WERI-Rb-1 (cell line): ENCODE results near the gene PPEF2.

Experiments
- DNase-seq: peaks from one replicate; pipeline ENCODE4 v3.0.0-alpha.2; 2020
- H3K27ac ChIP-seq: fragments of 250-450 bp; sonication (Bioruptor Pico); 2 replicates; pipeline ENCODE4 v1.5.1; 2020; ENCODE audit warnings: mild to moderate bottlenecking, moderate library complexity
- H3K27me3 ChIP-seq: fragments of 250-450 bp; sonication (Bioruptor Pico); 2 replicates; pipeline ENCODE4 v1.5.1; 2021; ENCODE audit warnings: mild to moderate bottlenecking, low read depth, moderate library complexity; ENCODE audit not compliant: insufficient read depth, severe bottlenecking
- H3K36me3 ChIP-seq: fragments of 250-450 bp; sonication (Bioruptor Pico); 2 replicates; pipeline ENCODE4 v1.5.1; 2020; ENCODE audit warnings: mild to moderate bottlenecking, moderate library complexity
- H3K4me3 ChIP-seq: 2 replicates; pipeline ENCODE4 v1.5.1; 2011; ENCODE audit warnings: low read depth, mild to moderate bottlenecking, control low read depth, low read length
- H3K9me3 ChIP-seq: fragments of 250-450 bp; sonication (Bioruptor Pico); 2 replicates; pipeline ENCODE4 v1.5.1; 2021; ENCODE audit warnings: mild to moderate bottlenecking, moderate library complexity; ENCODE audit not compliant: severe bottlenecking
- TF ChIP-seq, protein P1 (sequence below): IDR thresholded peaks from 2 replicates; pipeline ENCODE4 v1.5.1; 2011; ENCODE audit warnings: low read depth, mild to moderate bottlenecking, control low read depth, inconsistent platforms, low read length

The PPEF2 gene

DNA sequence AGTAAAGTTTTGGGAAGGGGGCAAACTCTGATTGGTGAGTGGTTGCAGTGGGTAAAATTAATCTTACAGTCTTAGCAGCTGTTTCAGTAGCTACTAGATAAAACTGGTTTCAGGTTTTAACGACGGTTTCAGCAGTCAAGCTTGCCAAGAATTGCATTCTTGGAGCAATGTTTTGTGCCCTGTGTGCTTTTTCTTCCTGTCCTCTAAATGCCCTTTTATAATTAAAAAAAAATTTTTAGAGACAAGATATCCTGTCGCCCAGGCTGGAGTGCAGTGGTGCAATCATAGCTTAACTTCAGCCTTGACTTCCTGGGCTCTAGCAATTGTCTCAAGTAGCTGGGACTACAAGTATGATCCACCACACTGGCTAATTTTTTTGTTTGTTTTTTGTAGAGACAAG lies 6.3 kb upstream of the PPEF2 start:
- Histone ChIP-seq H3K9me3 (peaks cover 4% of the 10 kb centered on the region), H3K4me3 (no peak overlapping the region), H3K27me3 (no peaks in the 10 kb centered on the region), H3K27ac (no peak overlapping the region), H3K36me3 (no peaks in the 10 kb centered on the region)
- TF ChIP-seq, protein P1, sequence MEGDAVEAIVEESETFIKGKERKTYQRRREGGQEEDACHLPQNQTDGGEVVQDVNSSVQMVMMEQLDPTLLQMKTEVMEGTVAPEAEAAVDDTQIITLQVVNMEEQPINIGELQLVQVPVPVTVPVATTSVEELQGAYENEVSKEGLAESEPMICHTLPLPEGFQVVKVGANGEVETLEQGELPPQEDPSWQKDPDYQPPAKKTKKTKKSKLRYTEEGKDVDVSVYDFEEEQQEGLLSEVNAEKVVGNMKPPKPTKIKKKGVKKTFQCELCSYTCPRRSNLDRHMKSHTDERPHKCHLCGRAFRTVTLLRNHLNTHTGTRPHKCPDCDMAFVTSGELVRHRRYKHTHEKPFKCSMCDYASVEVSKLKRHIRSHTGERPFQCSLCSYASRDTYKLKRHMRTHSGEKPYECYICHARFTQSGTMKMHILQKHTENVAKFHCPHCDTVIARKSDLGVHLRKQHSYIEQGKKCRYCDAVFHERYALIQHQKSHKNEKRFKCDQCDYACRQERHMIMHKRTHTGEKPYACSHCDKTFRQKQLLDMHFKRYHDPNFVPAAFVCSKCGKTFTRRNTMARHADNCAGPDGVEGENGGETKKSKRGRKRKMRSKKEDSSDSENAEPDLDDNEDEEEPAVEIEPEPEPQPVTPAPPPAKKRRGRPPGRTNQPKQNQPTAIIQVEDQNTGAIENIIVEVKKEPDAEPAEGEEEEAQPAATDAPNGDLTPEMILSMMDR = no peak
- DNase-seq = no peak

DNA sequence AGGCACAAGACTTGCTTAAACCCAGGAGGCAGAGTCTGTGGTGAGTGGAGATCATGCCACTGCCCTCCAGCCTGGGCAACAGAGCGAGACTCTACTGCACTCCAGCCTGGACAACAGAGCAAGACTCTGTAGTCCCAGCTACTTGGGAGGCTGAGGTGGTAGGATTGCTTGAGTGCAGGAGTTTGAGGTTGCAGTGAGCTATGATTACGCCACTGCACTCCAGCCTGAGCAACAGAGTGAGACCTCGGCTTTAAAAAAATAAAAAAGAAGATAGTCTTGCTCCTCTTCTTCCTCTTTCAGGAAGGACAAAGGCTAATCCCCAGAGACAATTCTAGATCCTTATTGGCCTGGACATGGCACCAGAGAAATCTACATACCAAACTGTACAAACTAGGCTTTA lies 5.7 kb upstream of the PPEF2 start:
- no peaks in the 10 kb centered on the region for H3K36me3 ChIP-seq
- H3K9me3 ChIP-seq = peaks cover 4% of the 10 kb centered on the region
- H3K4me3 ChIP-seq = no peak overlapping the region
- no peak overlapping the region for H3K27ac ChIP-seq
- DNase-seq = no peak
- TF ChIP-seq, protein P1 = no peak
- no peaks in the 10 kb centered on the region for H3K27me3 ChIP-seq

- no peak overlapping the region for H3K27ac ChIP-seq
These were observed 1.8 kb upstream of the PPEF2 start for GRCh38 chr4:75904076-75904475.

GRCh38 chr4:75898536-75898935 lies 3.7 kb downstream of the PPEF2 start:
- H3K27me3 ChIP-seq = no peaks in the 10 kb centered on the region
- TF ChIP-seq, protein P1 = no peak
- no peaks in the 10 kb centered on the region for H3K9me3 ChIP-seq

More at GRCh38 chr4:75904076-75904475, 1.8 kb upstream of the PPEF2 start:
- Histone ChIP-seq H3K36me3 (no peaks in the 10 kb centered on the region), H3K27me3 (no peaks in the 10 kb centered on the region), H3K4me3 (no peak overlapping the region), H3K9me3 (no peaks in the 10 kb centered on the region)
- DNase-seq = no peak
- TF ChIP-seq, protein P1 = no peak

GRCh38 chr4:75895744-75896314 lies 6.4 kb downstream of the PPEF2 start:
- H3K27me3 ChIP-seq = no peaks in the 10 kb centered on the region
- TF ChIP-seq, protein P1 = peak; percentile 65
- DNase-seq = no peak
- no peaks in the 10 kb centered on the region for H3K36me3 ChIP-seq
- no peaks in the 10 kb centered on the region for H3K9me3 ChIP-seq
- no peak overlapping the region for H3K27ac ChIP-seq
- H3K4me3 ChIP-seq = no peak overlapping the region

More at GRCh38 chr4:75898536-75898935, 3.7 kb downstream of the PPEF2 start:
- no peak for DNase-seq
- no peak overlapping the region for H3K27ac ChIP-seq
- no peak overlapping the region for H3K4me3 ChIP-seq
- no peaks in the 10 kb centered on the region for H3K36me3 ChIP-seq

- Histone ChIP-seq H3K27ac (peak overlapping the region; percentile 48), H3K27me3 (no peaks in the 10 kb centered on the region), H3K4me3 (no peak overlapping the region), H3K36me3 (no peaks in the 10 kb centered on the region), H3K9me3 (no peaks in the 10 kb centered on the region)
- DNase-seq = peak; percentile 57
- TF ChIP-seq, protein P1 = no peak
These were observed 9.7 kb downstream of the PPEF2 start for GRCh38 chr4:75892508-75892907.
